WTC11 (cell line): ENCODE measurements around the gene TET1. TPM values are rescaled to one million over a fixed set of nuclear protein-coding genes. Genes with fewer than 3 reads are reported as not detected.
"Not testable (repeated sequence)": the region's sequence is repeated elsewhere in the genome, so short reads cannot be mapped to it uniquely, and the experiment has no call there.

Source experiments
- ATAC-seq: fragments of 200-7000 bp; cut with Tn5 transposase; 2 replicates; pipeline ENCODE4 v1.10.0; 2021; ENCODE audit warnings: mild to moderate bottlenecking, moderate library complexity
- CTCF ChIA-PET: fragments of 300-600 bp; sonication (Branson Sonifier 250); formaldehyde crosslinking; loops from one replicate; lab custom pipeline; 2021; ENCODE audit warnings: antibody characterized with exemption; lab: Charles Lee
- POLR2A ChIA-PET: fragments of 350-600 bp; sonication (Branson Sonifier 250); formaldehyde crosslinking; loops from one replicate; lab custom pipeline; 2021; ENCODE audit warnings: antibody characterized with exemption; lab: Charles Lee
- DNase-seq: peaks from one replicate; pipeline ENCODE4 v3.0.0; 2021; ENCODE audit warnings: low spot score
- H3K27ac Mint-ChIP-seq: 2 replicates; pipeline ENCODE4 v1.8.0; 2021; ENCODE audit warnings: mixed read lengths
- H3K27me3 Mint-ChIP-seq: 2 replicates; pipeline ENCODE4 v1.8.0; 2021; ENCODE audit warnings: low read depth, mild to moderate bottlenecking, moderate library complexity, mixed read lengths
- H3K36me3 Mint-ChIP-seq: 2 replicates; pipeline ENCODE4 v1.8.0; 2021; ENCODE audit warnings: mixed read lengths
- H3K4me1 Mint-ChIP-seq: 2 replicates; pipeline ENCODE4 v1.8.0; 2022; ENCODE audit warnings: mixed read lengths
- H3K4me3 Mint-ChIP-seq: 2 replicates; pipeline ENCODE4 v1.8.0; 2021; ENCODE audit warnings: mild to moderate bottlenecking, moderate library complexity, mixed read lengths
- H3K9me3 Mint-ChIP-seq: 2 replicates; pipeline ENCODE4 v1.8.0; 2021; ENCODE audit warnings: mixed read lengths
- AR ChIP-seq: fragments of 250-450 bp; sonication (Bioruptor Pico); IDR thresholded peaks from 2 replicates; pipeline ENCODE4 v1.9.0; 2021; ENCODE audit warnings: mild to moderate bottlenecking
- CBFB ChIP-seq: sonication (generic); formaldehyde crosslinking; IDR thresholded peaks from 2 replicates; pipeline ENCODE4 v1.8.1; 2022; ENCODE audit warnings: mild to moderate bottlenecking, low read depth, missing genetic modification reagents
- CDX4 ChIP-seq: fragments of 250-450 bp; sonication (Bioruptor Pico); IDR thresholded peaks from 2 replicates; pipeline ENCODE4 v1.9.0; 2021; ENCODE audit warnings: moderate library complexity, mild to moderate bottlenecking, inconsistent platforms, borderline replicate concordance
- CREM ChIP-seq: sonication (generic); formaldehyde crosslinking; IDR thresholded peaks from 2 replicates; pipeline ENCODE4 v1.8.1; 2022; ENCODE audit warnings: mild to moderate bottlenecking, missing genetic modification reagents, moderate library complexity
- FOXP4 ChIP-seq: sonication (generic); formaldehyde crosslinking; IDR thresholded peaks from 2 replicates; pipeline ENCODE4 v1.8.0; 2022; ENCODE audit warnings: mild to moderate bottlenecking, missing genetic modification reagents
- NFE2L1 ChIP-seq: sonication (generic); formaldehyde crosslinking; IDR thresholded peaks from 2 replicates; pipeline ENCODE4 v1.8.1; 2023; ENCODE audit warnings: missing genetic modification reagents
- PRDM15 ChIP-seq: sonication (generic); formaldehyde crosslinking; IDR thresholded peaks from 2 replicates; pipeline ENCODE4 v1.8.0; 2022; ENCODE audit warnings: missing genetic modification reagents
- ZNF121 ChIP-seq: sonication (generic); formaldehyde crosslinking; IDR thresholded peaks from 2 replicates; pipeline ENCODE4 v1.8.0; 2023; ENCODE audit warnings: missing genetic modification reagents
- ZNF219 ChIP-seq: sonication (generic); formaldehyde crosslinking; IDR thresholded peaks from 2 replicates; pipeline ENCODE4 v1.8.0; 2023; ENCODE audit warnings: missing genetic modification reagents, mild to moderate bottlenecking, borderline replicate concordance
- ZNF263 ChIP-seq: sonication (generic); formaldehyde crosslinking; IDR thresholded peaks from 2 replicates; pipeline ENCODE4 v1.8.1; 2022; ENCODE audit warnings: low read depth, mild to moderate bottlenecking, moderate library complexity, missing genetic modification reagents
- ZNF671 ChIP-seq: fragments of 250-450 bp; sonication (Bioruptor Pico); IDR thresholded peaks from 2 replicates; pipeline ENCODE4 v1.8.0; 2021; ENCODE audit warnings: mild to moderate bottlenecking
- total RNA-seq: library from RNA; stranded (reverse); gene quantifications from 3 replicates; pipeline ENCODE4 v1.2.3, GENCODE V29; 2021

The TET1 gene
- total RNA-seq, 1 experiment from 2014 or later, result 71.4 TPM

- TF ChIP-seq NFE2L1 (CRISPR knock-in tag) (no peak), ZNF121 (peak; percentile 58; the same call in 1 of the 2 replicates)
- POLR2A ChIA-PET, result interaction anchor here (0.6 kb wide), 1 partner anchor 1510 kb away, joined by 3 read pairs; the partner anchor contains the start of gene TYSND1
- DNase-seq, result no peak
- Mint-ChIP-seq H3K4me3 (no peak overlapping the region), H3K27ac (peak overlapping the region; percentile 63), H3K27me3 (no peaks in the 10 kb centered on the region), H3K36me3 (peaks cover 35% of the 10 kb centered on the region), H3K4me1 (peaks cover 10% of the 10 kb centered on the region), H3K9me3 (no peaks in the 10 kb centered on the region)
- CTCF ChIA-PET, result no interaction called here
- no peak for ATAC-seq
These were observed 76.2 kb downstream of the TET1 start for GRCh38 chr10:68636335-68636734.

- CTCF ChIA-PET, H3K4me1 Mint-ChIP-seq, H3K9me3 Mint-ChIP-seq, DNase-seq, ATAC-seq, H3K27me3 Mint-ChIP-seq, H3K4me3 Mint-ChIP-seq, H3K27ac Mint-ChIP-seq: not testable (repeated sequence)
- POLR2A ChIA-PET, result interaction anchor here (0.6 kb wide), 1 partner anchor 158 kb away, joined by 4 read pairs; no protein-coding TSS in a partner anchor
- peaks cover 48% of the 10 kb centered on the region for H3K36me3 Mint-ChIP-seq
These were observed 83.4 kb downstream of the TET1 start for GRCh38 chr10:68643550-68643949.

- ChIA-PET CTCF (no interaction called here), POLR2A (no interaction called here)
- no peak for ATAC-seq
- Mint-ChIP-seq H3K4me1 (no peaks in the 10 kb centered on the region), H3K27me3 (no peaks in the 10 kb centered on the region), H3K27ac (no peak overlapping the region), H3K9me3 (no peaks in the 10 kb centered on the region), H3K4me3 (no peak overlapping the region), H3K36me3 (peaks cover 58% of the 10 kb centered on the region)
- DNase-seq, result no peak
- TF ChIP-seq PRDM15 (CRISPR knock-in tag), result no peak
- TF ChIP-seq CDX4 (CRISPR knock-in tag), result no peak
- no peak for TF ChIP-seq CBFB (CRISPR knock-in tag)
- TF ChIP-seq ZNF263 (CRISPR knock-in tag), result no peak
- TF ChIP-seq ZNF219, result no peak
- TF ChIP-seq AR, result no peak
- TF ChIP-seq CREM (CRISPR knock-in tag), result no peak
- TF ChIP-seq ZNF671, result no peak
- no peak for TF ChIP-seq FOXP4 (CRISPR knock-in tag)
These were observed 87.7 kb downstream of the TET1 start for GRCh38 chr10:68647672-68648341.
